ENCODE results near the gene DTNB.

DTNB gene

GRCh38 chr2:25664965-25665307, 8.4 kb downstream of the DTNB start:
- TF ChIP-seq TAF1 (IDR thresholded peaks at IDR 0.05; ENCODE audit: borderline replicate concordance, insufficient read depth, low read length) (no peak), SIN3A (IDR thresholded peaks at IDR 0.05; ENCODE audit: borderline replicate concordance, insufficient read depth, low read length) (no peak), FOXP2 (optimal IDR thresholded peaks at IDR 0.05; ENCODE audit: borderline replicate concordance, extremely low read depth, extremely low read length, insufficient read depth) (no peak), REST (IDR thresholded peaks at IDR 0.05; ENCODE audit: insufficient read depth in 1 of 2, low read depth in 2 of 2, low read length in 2 of 2) (no peak), POLR2AphosphoS5 (IDR thresholded peaks at IDR 0.05; ENCODE audit: low read depth, low read length) (no peak)

DNA sequence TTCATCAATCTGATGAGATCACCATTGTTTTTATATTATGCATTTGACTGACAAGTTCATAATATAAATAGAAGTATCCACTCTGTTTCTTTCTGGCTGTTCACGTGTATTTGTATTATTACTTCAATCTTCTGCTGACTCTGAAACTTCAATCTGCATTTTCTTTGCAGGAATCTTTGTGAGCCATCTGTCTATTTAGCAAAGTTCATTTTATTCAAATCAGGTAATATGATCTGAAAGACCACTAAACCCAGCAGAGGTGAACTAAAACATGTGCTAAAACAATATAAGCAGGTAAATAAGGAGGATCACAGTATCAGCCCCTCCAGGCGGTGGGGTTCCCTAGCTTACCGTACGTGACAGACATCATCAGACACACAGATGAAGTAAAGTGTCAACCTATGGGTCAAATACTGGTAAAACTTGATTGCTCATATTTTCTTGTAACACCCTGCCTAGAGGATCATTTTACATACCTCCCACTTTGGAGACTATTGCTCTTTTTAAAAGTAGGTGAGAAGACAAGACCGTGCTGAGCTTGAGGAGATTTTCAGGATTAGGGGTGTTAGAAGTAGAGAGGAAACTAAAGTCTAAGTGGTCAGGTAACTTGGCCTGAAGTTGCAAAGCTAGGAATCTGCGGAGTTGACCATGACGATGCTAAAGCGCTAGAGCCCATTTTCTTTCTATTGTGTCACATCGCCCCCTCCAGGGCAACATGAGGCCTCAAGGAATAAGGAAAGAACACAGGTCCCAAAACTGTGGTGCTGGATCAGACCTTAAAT, 9.0 kb downstream of the DTNB start:
- no peak for TF ChIP-seq SIN3A (IDR thresholded peaks at IDR 0.05; ENCODE audit: borderline replicate concordance, insufficient read depth, low read length)
- no peak for TF ChIP-seq POLR2AphosphoS5 (IDR thresholded peaks at IDR 0.05; ENCODE audit: low read depth, low read length)
- TF ChIP-seq FOXP2 (optimal IDR thresholded peaks at IDR 0.05; ENCODE audit: borderline replicate concordance, extremely low read depth, extremely low read length, insufficient read depth), result no peak
- no peak for TF ChIP-seq REST (IDR thresholded peaks at IDR 0.05; ENCODE audit: insufficient read depth in 1 of 2, low read depth in 2 of 2, low read length in 2 of 2)
- TF ChIP-seq TAF1 (IDR thresholded peaks at IDR 0.05; ENCODE audit: borderline replicate concordance, insufficient read depth, low read length), result no peak

DNA sequence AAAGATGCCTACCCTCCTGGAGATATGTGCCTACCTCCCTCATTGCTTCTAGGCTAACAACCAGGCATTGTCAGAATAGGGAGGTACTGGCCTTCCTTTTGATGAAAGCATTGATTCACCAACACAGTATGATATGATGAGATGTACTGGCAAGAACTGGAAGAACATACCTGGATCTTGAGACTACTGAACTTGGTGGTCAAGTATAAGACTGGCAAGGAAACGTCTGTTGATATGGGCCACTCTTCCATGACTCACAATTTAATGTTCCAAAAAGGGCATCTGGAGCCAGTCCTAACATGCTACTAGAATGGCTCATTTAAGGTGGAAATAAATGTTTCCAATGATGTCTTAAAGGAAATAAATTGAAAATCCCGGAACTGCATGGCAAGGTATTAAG, 18.1 kb downstream of the DTNB start:
- TF ChIP-seq FOXP2 (optimal IDR thresholded peaks at IDR 0.05; ENCODE audit: borderline replicate concordance, extremely low read depth, extremely low read length, insufficient read depth), result no peak
- TF ChIP-seq SIN3A (IDR thresholded peaks at IDR 0.05; ENCODE audit: borderline replicate concordance, insufficient read depth, low read length), result no peak
- TF ChIP-seq REST (IDR thresholded peaks at IDR 0.05; ENCODE audit: insufficient read depth in 1 of 2, low read depth in 2 of 2, low read length in 2 of 2), result no peak
- TF ChIP-seq POLR2AphosphoS5 (IDR thresholded peaks at IDR 0.05; ENCODE audit: low read depth, low read length), result no peak
- TF ChIP-seq TAF1 (IDR thresholded peaks at IDR 0.05; ENCODE audit: borderline replicate concordance, insufficient read depth, low read length), result no peak

DNA sequence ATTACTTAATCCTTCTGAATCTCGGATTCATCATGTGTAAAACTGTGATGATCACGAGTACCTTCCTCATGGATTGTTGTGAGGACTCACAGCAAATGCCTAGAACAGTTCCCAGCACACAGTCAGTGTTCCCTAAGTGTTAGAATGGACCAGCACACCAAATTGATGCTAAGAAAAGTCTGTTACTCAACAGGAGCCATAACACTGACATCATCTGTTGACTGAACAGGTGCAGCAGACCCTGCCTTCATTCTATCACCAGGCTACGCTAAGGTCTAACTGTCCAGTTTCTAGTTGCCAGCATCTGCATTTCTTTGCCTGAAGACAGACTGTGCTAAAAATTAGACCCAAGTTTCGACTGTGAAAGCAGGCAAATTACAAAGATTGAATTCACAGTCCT, 18.6 kb downstream of the DTNB start:
- TF ChIP-seq REST (IDR thresholded peaks at IDR 0.05; ENCODE audit: insufficient read depth in 1 of 2, low read depth in 2 of 2, low read length in 2 of 2) (no peak), TAF1 (IDR thresholded peaks at IDR 0.05; ENCODE audit: borderline replicate concordance, insufficient read depth, low read length) (no peak), FOXP2 (optimal IDR thresholded peaks at IDR 0.05; ENCODE audit: borderline replicate concordance, extremely low read depth, extremely low read length, insufficient read depth) (no peak), SIN3A (IDR thresholded peaks at IDR 0.05; ENCODE audit: borderline replicate concordance, insufficient read depth, low read length) (no peak), POLR2AphosphoS5 (IDR thresholded peaks at IDR 0.05; ENCODE audit: low read depth, low read length) (no peak)

Data from PFSK-1 (cell line).